Left lung (tissue), 10 donors: ENCODE results near the gene ASTN2. TPM values are rescaled to one million over a fixed set of nuclear protein-coding genes. Genes with fewer than 3 reads are reported as not detected.

Experiments used
- ATAC-seq: fragments of 200-7000 bp; cut with Tn5 transposase; one replicate; pipeline ENCODE4 v1.9.1; 2020; ENCODE audit warnings: moderate library complexity
- DNase-seq, 4 donors: peaks; one replicate each; pipeline ENCODE4 v3.0.0-alpha.2; 2013 to 2020
- H3K27ac ChIP-seq, 2 donors: fragments of 200-600 bp; sonication (generic) in 1 of 2; one replicate each; pipeline versions ENCODE4 v1.5.0 to v1.8.0; 2020 to 2021
- H3K27me3 ChIP-seq, 2 donors: fragments of 200-600 bp; sonication (generic) in 1 of 2; one replicate each; pipeline versions ENCODE4 v1.5.0 to v1.8.0; 2020 to 2021
- H3K36me3 ChIP-seq, 2 donors: fragments of 200-600 bp; sonication (generic) in 1 of 2; one replicate each; pipeline versions ENCODE4 v1.5.0 to v1.8.0; 2020 to 2021
- H3K4me1 ChIP-seq, 2 donors: fragments of 200-600 bp; one replicate each; pipeline ENCODE4 v1.8.0; 2021
- H3K4me3 ChIP-seq, 2 donors: fragments of 200-600 bp; sonication (generic) in 1 of 2; one replicate each; pipeline versions ENCODE4 v1.5.0 to v1.8.0; 2020 to 2021; ENCODE audit warnings: mild to moderate bottlenecking in 1 of 2
- H3K9me3 ChIP-seq, 2 donors: fragments of 200-600 bp; sonication (generic) in 1 of 2; one replicate each; pipeline versions ENCODE4 v1.5.0 to v1.8.0; 2020 to 2021
- CTCF ChIP-seq, 2 donors: fragments of 200-600 bp; sonication (generic) in 1 of 2; IDR thresholded peaks; one replicate each; pipeline versions ENCODE4 v1.5.0 to v1.8.0; 2021; ENCODE audit warnings: antibody characterized with exemption in 2 of 2
- intact Hi-C, 2 donors: fragments of 100-400 bp; cut with DNase I; formaldehyde crosslinking; loops; one replicate each; pipeline versions ENCODE4 v1.11.2 to v1.14.2; 2022
- polyA plus RNA-seq, 6 donors: library from polyadenylated mRNA; unstranded; fragments of 120-200 nt; gene quantifications; one replicate each; pipeline ENCODE4 v1.2.1, GENCODE V29; 2013; ENCODE audit not compliant: insufficient read length in 6 of 6
- total RNA-seq, 2 donors: library from RNA; stranded (reverse); fragmentation: NEBNext Ultra II Directional; extraction: Animal tissue kit (Norgen Biotek cat#: 25700); gene quantifications; one replicate each; pipeline ENCODE4 v1.2.1, GENCODE V29; 2021
- donor health status: DM: no; HTN: yes; CAD: no.
- donor health status: DM: no; HTN: no; CAD: no.

The ASTN2 gene
- total and polyA plus RNA-seq, 8 donors: 3.1 to 5.5 (median 4.5) TPM

GRCh38 chr9:116767219-116767618 lies 647.6 kb downstream of the ASTN2 start:
- Histone ChIP-seq H3K27ac (no peak overlapping the region), H3K4me1 (no peaks in the 10 kb centered on the region), H3K4me3 (no peak overlapping the region), H3K27me3 (no peaks in the 10 kb centered on the region), H3K9me3 (no peaks in the 10 kb centered on the region), H3K36me3 (no peaks in the 10 kb centered on the region)
- no peak for ATAC-seq
- TF ChIP-seq CTCF (IDR thresholded peaks at IDR 0.05): no peak
- intact Hi-C loops: no loop called here
- DNase-seq: no peak

DNA sequence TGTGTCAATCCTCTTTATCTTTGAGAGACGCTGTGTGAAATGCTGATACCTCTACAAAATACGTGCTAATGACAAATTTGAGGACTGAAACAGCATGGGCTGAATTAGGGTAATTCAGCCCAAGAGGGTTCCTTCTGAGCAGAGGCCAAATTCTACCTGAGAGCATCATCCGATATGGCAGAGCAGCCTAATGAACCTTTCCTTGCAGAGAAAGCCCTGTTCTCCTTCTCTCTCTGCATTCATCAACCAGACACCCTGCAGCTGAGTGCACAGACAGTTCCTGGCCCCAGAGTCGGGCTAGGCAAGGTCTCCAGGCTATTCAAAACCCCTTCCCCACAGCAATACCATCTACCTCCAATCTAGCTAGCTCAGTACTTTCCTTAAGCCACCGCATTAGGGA lies 649.8 kb downstream of the ASTN2 start:
- Histone ChIP-seq H3K4me1 (no peaks in the 10 kb centered on the region), H3K4me3 (no peak overlapping the region), H3K36me3 (no peaks in the 10 kb centered on the region), H3K9me3 (no peaks in the 10 kb centered on the region), H3K27me3 (no peaks in the 10 kb centered on the region), H3K27ac (no peak overlapping the region)
- no peak for TF ChIP-seq CTCF (IDR thresholded peaks at IDR 0.05)
- ATAC-seq (no peak), DNase-seq (no peak)
- intact Hi-C loops: no loop called here

- Histone ChIP-seq H3K9me3 (no peaks in the 10 kb centered on the region), H3K27ac (no peak overlapping the region)
- intact Hi-C loops: no loop called here
These were observed 651.1 kb downstream of the ASTN2 start for GRCh38 chr9:116763770-116764169.

DNA sequence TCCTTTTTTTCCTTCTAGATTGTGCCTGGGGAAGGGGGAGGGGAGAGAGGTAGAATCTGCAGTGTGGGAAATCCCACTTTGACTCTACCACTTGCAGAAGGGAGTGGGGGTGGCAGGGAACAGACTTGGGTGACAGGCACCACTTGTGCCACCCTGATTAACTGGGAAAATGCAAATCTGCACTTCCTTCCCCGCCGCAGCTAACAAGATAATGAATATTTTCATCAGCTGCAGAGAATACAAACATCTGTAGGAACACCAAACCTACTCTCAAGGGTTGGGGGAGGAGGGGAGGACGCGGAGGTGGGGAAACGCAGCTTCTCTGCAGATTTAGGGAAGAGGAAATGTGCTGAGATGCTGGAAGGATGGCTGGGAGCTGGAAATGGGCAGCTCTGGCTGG lies 654.2 kb downstream of the ASTN2 start:
- no peak for ATAC-seq
- TF ChIP-seq CTCF (IDR thresholded peaks at IDR 0.05): no peak
- H3K4me3 ChIP-seq: no peak overlapping the region

More at GRCh38 chr9:116763770-116764169, 651.1 kb downstream of the ASTN2 start:
- H3K27me3 ChIP-seq: no peaks in the 10 kb centered on the region
- no peak for TF ChIP-seq CTCF (IDR thresholded peaks at IDR 0.05)
- no peaks in the 10 kb centered on the region for H3K4me1 ChIP-seq
- H3K36me3 ChIP-seq: no peaks in the 10 kb centered on the region
- no peak overlapping the region for H3K4me3 ChIP-seq
- ATAC-seq (no peak), DNase-seq (no peak)

GRCh38 chr9:116757030-116757429 lies 657.8 kb downstream of the ASTN2 start:
- no peak overlapping the region for H3K4me3 ChIP-seq
- no peak overlapping the region for H3K27ac ChIP-seq
- no peaks in the 10 kb centered on the region for H3K27me3 ChIP-seq
- DNase-seq: no peak
- ATAC-seq: no peak
- H3K36me3 ChIP-seq: no peaks in the 10 kb centered on the region
- TF ChIP-seq CTCF (IDR thresholded peaks at IDR 0.05): no peak
- H3K9me3 ChIP-seq: peaks cover 0 to 6% of the 10 kb centered on the region in 2 donors
- intact Hi-C loops: no loop called here
- no peaks in the 10 kb centered on the region for H3K4me1 ChIP-seq

More for the DNA sequence above, 654.2 kb downstream of the ASTN2 start:
- Histone ChIP-seq H3K36me3 (no peaks in the 10 kb centered on the region), H3K27ac (no peak overlapping the region), H3K27me3 (no peaks in the 10 kb centered on the region), H3K4me1 (no peaks in the 10 kb centered on the region), H3K9me3 (peaks cover 0 to 4% of the 10 kb centered on the region in 2 donors)
- intact Hi-C loops: no loop called here
- no peak for DNase-seq
